Cerebellar cortex (tissue), 1 donor: ENCODE data around the gene HOXB6.

ENCODE experiments used
- DNase-seq: peaks from one replicate; pipeline ENCODE4 v3.0.0-alpha.2; 2015; ENCODE audit warnings: low spot score

The HOXB6 gene

DNA sequence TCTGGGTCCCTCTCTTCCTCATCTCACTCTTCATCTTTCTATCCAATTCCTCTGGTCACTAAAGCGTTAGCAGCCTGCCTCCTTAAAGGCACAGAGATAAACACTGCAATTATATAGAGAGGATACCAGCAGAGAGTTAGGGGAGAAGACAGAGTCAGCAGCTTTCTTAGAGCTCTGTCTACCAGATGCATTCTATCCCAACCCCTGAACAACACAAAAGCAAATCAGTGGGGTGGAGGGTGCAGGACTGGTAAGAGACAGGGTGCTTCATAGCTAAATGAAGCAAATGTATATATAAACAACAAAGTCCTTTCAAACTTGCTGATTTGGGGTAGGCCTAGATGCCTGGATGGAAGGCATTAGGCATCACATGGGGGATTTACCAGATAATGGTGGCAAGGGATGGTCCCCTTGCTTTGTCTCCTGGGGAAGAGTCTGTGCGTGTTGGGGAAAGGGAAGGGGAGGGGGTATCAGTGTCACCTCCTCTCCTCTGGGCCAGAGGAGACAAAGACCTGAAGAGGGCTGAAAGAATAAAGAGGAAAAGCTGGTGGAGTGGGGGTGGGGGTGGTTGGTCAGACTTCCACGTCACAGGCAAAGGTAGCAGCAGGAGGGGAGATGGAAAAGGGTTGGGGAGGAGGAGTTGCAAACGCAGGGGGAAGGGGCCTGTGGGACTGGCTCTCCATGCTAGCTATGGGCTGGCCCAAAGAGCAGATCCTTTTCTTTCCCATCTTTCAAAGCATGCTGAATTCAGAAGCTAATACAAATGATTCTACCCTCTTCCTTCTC is 38.7 kb downstream of the HOXB6 start:
- no peak for DNase-seq

DNA sequence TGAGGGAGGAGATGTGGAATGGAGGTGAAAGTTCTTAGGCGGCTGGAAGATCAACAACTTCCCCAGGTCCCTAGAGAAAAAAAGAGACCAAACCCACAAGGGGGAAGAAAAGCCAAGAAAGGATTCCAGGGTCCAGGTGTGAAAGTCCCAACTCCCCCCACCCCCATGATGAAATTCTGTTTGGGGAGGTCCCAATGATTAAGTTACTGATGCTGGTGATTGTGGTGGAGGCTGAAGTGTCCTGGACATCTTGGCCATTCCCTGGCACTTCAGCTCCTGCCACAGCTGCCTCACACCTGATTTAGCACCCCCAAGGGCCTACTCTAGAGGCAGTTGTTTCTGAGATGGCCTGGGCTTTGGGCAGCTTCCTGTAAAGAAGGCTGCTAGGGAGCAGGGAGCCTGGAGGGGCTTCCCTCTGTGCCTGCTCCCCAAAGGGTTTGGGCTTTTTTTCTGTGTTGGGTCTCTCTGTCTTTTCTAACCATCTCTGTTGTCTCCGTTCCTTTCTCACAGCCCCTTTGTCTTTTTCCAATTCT is 39.7 kb downstream of the HOXB6 start:
- DNase-seq = no peak

DNA sequence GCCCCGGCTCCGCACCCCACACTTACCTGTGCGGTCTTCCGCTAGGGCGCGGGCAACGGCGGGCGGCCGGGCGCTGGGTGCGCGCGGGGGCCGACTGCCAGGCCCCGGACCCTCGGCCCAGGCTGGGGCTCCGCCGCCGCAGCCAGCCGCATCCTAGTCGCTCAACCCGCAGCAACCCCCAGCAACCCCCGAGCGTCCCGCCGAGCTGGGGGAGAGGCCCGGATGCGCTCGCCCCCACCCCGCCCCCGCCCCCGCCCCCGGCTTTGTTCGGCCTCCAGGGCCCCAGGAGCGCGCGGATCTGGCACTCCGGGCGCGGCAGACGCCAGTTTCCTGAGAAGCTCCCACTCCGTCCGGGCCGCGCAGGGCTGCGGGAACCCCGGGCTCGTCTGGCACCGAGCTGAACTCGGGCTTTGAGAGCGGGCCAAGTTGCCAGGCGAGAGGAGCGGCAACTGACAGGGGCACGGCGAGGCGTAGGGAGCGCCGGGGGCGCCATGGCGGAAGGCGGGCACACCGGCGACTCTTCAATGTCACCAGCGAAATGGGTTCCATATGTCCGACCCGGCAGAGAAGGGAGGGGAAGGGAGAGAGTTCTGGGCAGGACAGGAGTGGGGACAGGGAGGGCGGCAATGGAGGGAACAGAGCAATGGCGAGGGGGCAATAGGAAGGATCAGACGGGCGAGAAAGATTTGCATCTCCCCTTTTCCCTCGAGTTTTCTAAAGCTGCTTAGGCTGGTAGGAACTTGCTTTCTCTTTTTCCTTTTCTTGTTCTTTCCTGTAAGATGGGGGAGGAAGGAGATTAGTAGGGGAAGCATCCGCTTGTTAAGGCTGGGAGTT is 40.4 kb downstream of the HOXB6 start:
- DNase-seq = no peak

DNA sequence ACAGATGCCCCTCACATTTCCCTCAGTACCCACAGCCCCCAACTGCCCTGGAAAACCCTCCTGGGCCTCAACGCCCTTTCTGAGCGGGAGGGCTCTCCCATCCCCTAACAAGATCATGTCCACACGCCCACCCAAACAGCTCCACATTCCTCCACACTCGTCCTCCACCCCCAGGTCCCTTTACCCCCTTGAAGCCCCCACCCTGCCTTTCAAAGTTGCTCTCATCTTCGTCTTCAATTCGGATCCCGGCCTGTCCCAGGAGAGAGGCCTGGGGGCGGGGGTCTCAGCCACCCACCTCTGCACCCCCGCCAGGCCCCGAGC is 41.0 kb downstream of the HOXB6 start:
- no peak for DNase-seq

DNA sequence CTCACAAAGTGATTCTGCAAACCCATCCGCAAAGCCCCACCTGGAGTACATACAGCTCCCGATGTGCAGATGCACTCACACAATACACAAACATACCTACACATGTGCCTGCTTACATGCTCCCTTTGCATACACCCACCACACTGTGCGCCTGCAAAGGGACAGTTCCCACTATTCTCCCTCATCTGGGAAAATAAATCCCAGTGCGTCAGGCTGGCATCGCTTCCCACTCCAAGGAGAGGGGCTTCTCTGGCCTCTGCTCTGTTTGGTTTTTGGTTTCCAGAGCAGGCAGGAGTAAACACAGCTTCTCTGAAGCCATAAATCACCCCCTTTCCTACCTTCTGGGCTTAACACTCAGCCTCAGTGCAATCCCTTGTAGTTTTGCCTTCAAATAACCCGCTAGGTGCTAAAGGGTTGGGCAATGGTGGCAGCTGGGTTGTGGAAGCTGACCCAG is 41.4 kb downstream of the HOXB6 start:
- DNase-seq = no peak

DNA sequence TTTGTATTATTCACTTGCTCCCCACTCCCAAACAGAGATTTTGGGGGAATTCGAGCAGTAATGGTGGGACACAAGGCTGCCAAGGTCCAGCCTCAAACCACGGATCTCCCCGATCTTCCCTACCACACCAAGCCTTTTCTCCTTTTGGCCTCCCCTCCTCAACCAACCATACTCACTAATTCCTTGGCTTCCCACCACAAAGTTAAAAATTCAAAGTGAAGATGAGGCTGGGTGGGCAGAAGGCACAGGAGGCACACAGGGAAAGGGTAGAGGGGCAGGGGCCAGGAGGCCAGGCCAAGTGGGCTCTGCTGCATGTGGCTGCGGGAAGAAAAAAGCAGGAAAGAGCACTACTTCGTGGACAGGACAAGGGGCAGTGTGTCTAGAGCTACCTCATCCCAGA is 41.9 kb downstream of the HOXB6 start:
- no peak for DNase-seq

DNA sequence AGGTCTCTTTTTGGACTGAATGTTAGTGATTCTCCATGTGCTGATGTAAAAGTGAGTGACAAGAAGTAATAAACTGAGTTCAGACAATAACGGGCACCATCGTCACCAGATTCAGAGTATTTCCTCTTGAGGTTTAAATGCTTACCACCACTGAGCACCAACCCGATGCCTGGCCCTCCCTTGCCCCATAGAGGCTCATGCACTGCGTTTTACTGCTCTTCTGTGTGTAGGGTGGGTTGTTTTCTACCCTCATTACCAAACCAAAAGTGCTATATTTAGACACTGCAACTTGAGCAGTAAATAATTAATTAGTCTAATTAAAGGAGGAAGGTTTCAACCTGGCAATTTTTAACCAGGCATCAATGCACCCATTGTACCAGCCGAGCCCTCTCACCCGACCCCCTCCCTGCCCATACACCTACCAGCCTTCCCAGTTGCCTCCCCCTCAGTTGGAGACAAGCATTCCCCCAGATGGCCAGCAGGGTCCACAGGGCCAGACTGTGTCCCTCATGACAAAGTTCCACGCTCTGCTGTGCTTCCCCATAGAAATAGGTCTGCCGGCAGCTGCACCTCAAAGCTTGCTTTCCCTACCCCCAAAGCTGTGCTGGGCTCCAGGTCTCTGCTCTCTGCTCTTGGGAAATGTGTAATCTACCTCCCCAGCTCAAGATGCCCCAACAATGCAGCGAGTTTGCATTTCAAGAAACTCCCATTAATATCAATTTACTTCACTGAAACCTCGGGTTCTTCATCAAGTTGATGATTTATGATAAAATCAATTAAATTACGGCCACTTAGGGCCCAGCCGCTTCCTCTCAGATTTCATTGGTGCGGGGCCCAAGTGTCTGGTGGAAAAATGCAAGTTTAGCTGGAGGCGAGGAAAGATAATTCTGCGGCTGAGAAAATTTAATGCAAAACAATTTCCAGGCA is 42.6 kb downstream of the HOXB6 start:
- DNase-seq = no peak

DNA sequence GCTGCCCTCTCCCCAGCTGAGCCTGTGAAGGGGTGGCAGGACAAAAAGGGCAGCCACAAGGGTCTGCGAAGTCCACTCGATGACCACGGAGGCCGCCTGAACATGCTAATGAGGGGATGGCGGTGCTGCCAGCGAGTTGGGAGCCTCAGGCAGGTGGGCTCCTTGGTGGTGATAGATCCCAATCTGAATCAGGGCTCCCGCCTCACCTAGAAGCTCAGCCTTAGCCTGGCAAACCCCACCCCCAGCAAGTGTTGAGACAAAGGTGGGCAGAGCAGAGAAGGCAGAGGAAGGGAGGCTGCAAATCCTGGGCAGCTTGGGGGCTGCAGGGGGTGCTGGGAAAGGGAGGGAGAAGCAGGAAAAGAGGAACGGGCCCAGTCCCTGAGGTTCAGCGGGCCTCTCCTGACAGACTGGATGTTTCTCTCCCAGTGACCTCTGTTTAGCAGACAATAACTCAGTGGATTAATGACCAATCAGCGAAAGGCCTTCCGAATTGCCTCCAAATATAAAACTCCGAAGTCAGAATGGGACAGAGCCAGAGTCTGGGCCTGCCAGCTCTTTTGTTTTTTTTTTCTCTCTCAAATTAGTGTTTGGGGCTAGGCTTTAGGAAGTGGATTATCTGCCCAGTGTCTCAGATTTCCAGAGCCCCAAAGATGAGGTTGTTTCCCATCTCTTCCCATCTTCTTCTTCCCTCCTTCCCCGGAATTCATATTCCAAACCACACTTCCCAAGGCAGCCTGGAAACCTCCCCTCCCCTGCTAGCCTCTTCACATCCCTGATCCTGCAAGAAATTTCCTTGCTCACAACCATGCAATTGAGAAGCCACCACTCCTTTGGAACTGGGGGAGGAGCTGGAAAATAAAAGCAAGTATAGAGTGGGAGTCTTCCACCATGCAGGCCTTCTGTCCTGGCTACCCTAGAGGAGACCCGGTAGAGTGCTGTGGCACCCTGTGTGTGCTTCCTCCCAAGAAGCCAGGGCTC is 44.7 kb downstream of the HOXB6 start:
- no peak for DNase-seq

DNA sequence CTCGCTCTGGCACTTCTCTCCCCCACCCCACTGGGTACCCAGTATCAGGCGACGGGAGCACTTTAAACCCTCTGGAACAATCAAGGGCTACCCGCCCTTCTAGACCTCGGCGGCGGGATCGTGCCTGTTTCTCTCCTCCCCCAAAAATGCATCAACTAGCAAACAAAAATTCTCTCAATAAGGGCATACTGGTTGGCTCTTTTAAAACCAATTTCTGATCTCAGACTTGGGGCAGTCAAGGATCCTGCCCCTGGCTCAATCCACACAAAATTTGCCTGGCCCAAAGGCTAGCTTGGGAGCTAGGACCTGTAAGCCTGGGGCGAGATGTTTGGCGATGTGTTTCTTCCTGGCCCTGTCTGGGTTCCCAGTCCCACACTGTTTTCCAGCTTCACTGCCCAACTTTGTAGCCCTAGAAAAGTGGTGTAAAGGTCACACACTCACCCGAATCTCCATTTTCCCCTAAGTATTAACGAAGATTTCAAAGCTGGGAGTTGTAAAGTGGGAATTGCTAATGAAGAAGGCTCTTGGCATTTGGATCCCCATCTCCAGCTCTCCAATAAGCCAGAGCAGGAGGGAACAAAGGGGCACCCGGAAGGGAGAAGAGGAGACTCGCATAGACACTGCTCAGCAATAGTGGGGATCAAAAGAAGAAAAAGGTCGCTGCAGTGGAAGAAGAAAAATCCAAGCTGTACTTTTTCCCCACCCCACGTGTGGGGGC is 45.5 kb downstream of the HOXB6 start:
- DNase-seq = no peak

DNA sequence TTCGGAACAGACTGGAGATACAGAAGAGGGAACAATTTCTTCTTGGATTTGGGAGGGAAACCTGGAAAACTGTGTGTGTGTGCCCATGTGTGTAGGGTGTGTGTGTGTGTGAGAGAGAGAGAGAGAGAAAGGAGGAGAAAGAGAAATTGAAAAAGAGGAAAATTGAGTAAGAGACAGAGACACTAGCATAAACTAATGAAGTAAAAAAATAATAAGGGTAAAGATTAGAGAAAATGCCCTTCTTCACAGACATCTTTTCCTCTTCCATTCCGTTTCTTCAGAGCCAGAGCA is 46.0 kb downstream of the HOXB6 start:
- no peak for DNase-seq

DNA sequence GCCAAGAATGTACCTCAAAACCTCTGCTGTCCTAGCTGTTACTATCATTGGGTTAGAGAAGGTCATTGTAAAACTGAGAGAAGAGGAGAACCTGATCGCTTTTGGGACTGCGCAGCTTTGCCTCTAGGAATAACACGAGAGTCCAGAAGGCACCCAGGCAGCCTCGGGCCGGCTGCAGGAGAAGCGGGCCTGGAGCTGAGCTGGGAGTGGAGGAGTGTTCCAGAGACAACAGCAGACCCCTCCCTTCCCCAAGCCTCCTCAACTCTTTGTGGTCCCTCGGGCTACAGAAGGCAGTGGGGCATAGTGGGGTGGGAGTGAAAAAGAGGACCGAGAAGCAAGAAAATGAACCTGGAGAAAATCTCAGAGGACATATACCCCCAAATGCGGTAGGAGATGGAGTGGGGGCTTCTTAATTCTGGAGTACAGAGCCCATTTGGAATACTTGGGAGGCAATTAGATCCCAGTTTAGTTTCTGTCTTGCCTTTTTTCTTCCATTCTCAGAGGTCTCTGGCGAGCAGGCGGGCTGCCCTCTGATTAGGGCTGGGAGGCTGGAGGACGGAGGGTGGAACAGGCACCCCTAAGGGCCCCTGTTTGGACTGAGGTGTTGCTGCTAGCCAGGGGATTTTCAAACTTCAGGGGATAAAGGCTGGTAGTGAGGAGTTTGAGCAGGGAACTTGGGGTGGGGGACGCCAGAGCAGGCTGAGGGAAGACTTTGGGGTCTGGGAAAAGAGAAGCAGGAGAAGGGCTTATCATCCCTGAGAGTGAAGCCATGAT is 46.5 kb downstream of the HOXB6 start:
- no peak for DNase-seq

DNA sequence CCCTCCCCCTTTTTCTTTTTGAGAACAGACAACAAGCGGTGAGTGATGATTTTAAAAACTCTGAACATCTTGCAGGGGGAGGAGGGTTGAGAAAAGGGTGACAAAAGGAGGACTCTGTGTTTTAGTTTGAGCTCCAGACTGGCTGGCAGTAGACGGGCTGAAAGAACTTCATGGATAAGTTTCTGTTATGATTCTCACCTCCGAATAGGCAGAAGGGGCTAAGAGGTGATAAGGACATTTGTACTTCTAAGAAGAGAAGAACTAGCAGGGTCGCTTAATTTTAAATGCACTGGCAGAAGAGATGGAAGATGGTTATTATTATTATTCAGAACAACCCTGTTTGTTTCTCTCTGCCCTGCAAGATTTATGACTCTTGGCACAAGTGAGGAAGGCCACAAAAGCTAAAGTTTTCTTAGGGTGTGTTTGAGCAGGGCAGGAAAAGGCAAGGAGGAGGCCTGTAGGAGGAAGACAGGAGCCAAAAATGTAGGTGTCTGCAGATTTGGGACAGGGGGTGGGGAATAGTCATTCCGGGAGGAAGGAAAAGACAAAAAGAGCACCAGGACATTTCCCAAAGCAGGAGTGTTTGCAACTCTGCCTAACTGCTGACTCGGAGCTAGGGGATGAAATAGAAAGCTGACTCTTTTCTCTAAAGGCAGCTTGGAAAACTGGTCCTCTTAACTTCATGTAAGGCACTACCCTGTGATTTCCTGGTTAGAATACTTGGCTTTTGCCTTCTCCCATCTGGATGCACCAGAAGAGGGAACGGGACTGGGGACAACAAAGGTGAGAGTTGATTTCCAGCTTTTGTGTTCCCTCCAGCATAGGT is 48.0 kb downstream of the HOXB6 start:
- no peak for DNase-seq

DNA sequence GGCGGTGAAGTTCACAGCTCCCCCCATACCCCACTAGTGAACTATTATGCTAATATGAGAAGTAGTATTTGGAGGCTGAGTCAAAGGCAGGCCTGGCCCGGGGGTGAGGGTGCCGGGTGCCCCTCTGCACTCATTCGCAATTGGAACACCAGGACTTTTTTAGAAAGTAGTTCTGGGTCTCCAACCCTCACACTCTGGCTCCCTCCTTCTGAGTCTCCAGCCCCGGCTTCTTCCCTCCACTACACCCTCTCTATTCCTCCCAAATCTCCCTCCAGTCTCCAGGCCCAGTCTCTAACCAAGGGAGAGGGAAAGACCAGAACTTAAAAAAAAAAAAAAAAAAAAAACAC is 48.6 kb downstream of the HOXB6 start:
- DNase-seq = no peak

DNA sequence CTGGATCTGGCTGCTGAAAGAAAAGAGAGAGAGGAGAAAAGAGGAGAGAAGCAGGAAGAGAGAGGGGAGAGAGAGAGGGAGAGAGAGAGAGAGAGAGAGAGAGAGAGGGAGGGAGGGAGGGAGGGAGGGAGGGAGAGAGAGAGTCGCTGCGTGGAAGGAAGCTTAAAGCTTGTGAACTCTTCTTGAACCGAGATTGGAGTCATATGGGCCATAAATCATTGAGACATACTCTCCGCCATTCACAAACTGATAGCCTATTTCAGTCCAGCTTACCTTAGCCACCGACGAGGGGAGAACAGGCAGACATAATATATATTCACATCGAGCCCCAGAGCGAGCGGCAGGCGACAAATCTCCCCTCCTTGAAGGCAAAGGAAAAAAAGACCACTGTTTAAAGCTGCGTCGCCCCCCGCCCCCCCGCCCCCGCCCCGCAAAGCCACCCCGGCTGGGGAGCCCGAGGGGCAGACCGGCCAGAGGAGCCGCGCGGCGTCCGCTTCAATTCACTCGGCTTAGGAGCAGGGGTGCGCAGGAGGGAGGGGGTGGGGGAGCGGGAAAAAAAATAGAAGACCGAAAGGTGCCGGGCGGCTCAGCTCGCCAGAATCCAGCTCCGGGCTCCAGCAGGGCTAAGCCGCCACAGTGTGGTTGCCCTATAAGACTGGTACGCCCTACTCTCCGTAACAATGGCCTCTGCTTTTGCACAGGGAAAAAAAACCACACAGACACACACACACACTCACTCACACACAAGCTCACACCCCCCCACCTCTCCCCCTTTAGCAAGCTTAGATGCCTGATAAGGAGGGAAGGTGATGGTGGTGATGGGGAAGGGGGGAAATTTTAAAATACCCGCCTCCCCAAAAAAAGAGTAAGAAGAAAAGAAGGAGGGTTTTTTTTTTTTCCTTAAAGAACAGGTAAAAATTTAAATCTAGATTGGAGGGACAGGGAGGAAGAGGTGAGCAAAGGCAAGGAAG is 49.2 kb downstream of the HOXB6 start:
- DNase-seq = no peak

DNA sequence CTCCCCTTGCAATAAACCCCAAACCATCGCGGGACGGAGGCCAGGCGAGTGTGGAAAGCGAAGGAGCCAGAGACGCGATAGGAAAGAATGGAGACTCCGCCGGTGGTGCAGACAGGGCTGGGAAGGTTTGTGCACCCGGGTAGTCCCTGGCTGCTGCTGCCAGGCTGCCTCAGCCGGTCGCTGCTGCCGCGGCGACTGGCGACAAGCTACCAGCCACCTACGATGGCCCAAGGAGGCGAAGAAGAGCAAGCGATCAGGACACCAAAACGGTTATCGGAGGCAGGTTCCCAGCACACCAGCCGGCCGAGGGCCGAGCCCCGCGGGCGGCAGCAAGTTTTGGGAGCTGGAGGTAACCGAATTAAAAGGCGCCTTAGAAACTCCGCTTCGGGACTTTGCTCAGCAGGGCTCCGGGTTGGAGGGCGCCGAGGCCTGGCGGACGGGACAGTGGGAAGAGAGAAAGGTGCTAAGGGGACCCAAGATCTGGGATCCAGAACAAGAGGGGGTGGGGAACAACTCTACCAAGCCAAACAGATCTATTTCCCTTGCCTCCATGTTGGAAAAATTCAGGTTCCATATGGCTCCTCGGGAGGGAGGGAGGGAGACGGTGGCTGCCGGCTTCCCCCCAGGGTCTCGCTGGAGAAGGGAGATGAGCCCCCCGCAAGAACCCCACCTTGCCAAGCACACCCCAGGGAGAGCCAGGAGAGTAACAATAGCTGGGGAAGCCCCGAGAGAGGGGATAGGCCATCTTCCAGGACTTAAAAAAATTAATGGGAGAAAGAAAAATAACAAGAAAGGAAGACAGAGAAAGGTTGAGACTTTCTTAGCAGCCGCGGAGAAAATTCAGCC is 50.2 kb downstream of the HOXB6 start:
- DNase-seq = no peak

DNA sequence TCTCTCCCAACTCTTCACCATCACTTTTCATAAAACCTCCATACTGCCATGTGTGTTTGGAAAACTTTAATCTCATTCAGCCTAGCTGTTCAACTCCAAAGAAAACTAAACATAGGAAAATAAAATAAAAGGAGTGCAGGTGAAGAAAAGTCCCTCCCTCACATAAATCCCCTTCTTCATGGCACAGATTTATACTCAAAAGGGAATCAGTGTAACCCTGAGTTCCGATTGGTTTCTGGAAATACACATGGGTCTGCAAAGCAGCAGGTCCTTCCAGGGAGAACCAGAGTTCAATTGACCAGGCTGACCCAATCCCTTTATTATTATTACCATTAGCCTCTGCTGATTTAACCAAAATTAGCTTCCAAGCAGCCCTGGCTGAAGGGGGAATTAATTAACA is 51.0 kb downstream of the HOXB6 start:
- no peak for DNase-seq

DNA sequence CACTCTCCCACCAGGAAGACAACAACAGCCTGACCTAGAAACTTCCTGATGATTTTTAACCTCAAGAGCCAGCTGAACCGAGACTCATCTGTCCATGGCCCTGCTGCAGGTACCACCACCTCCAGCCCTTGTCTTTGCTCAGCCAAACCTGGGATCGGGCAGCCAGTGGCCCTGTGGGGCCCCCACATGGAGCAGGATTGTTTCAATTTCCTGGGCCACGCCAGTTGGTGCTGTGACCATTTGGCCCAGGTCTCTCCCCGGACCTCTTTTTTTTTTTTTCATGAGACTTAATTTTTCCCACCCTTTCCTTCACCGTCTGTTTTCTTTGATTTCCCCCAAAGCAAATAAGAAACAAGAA is 51.6 kb downstream of the HOXB6 start:
- no peak for DNase-seq
